K562 (cell line): Measurements from ENCODE around the gene ORM1. TPM values are rescaled to one million over a fixed set of nuclear protein-coding genes. Genes with fewer than 3 reads are reported as not detected.

Source experiments
- ATAC-seq: fragments of 200-7000 bp; cut with Tn5 transposase; 3 replicates; pipeline ENCODE4 v1.9.1; 2020; ENCODE audit warnings: moderate library complexity
- BruUV-seq: library from RNA; stranded (reverse); fragments of 400-500 nt; replicated peaks from 2 replicates; lab custom pipeline; 2021; lab: Mats Ljungman, UMichigan
- CTCF ChIA-PET: fragments of 300-600 bp; formaldehyde crosslinking; extraction: SDS; loops from one replicate; lab custom pipeline; 2021; ENCODE audit warnings: low intra/inter-chr PET ratio; lab: Yijun Ruan, JAX
- POLR2A ChIA-PET: fragments of 300-600, 350-650 bp; sonication (Branson Sonifier 250); formaldehyde crosslinking; extraction: SDS; loops from one replicate; lab custom pipeline; 2021; ENCODE audit warnings: antibody characterized with exemption, inconsistent platforms; lab: Yijun Ruan, JAX
- DNase-seq, 4 experiments: peaks; one replicate each; pipeline versions ENCODE4 v3.0.0 to v3.0.0-alpha.2; 2011 to 2018; ENCODE audit warnings: low spot score in 3 of 4, mixed read lengths in 3 of 4; ENCODE audit errors: extremely low read depth in 1 of 4
- FAIRE-seq: peaks from 2 replicates; lab custom pipeline; 2011; peaks lifted over from hg19 to GRCh38; lab: Jason Lieb, UNC
- H2AFZ ChIP-seq: 2 replicates; pipeline ENCODE4 v1.6.0; 2011; ENCODE audit warnings: low read depth, low read length, control low read depth, inconsistent platforms
- H3K27ac ChIP-seq: fragments of 200-600 bp; 3 replicates; pipeline ENCODE4 v1.8.0; 2011; ENCODE audit warnings: low read depth, mild to moderate bottlenecking, control low read depth, inconsistent platforms, low read length, moderate library complexity, mixed read lengths; ENCODE audit errors: extremely low read depth
- H3K27me3 ChIP-seq, 2 experiments: fragments of 300-600 bp in 1 of 2; 2 replicates in 1 of 2; 3 replicates in 1 of 2; pipeline versions ENCODE4 v1.6.0 to v1.8.0; 2011; ENCODE audit warnings: inconsistent platforms in 2 of 2, low read length in 2 of 2, mild to moderate bottlenecking in 1 of 2, mixed read lengths in 1 of 2, moderate library complexity in 1 of 2; ENCODE audit not compliant: control insufficient read depth in 2 of 2, insufficient read depth in 2 of 2
- H3K36me3 ChIP-seq: fragments of 300-600 bp; 3 replicates; pipeline ENCODE4 v1.8.0; 2011; ENCODE audit warnings: mild to moderate bottlenecking, low read length, inconsistent platforms; ENCODE audit not compliant: control insufficient read depth, insufficient read depth
- H3K4me1 ChIP-seq, 2 experiments: fragments of 200-600 bp in 1 of 2; replicated peaks in 1 of 2; 2 replicates in 1 of 2; 3 replicates in 1 of 2; pipeline versions ENCODE4 v1.5.1 to v1.8.0; 2011; ENCODE audit warnings: inconsistent platforms in 2 of 2, low read length in 2 of 2, mild to moderate bottlenecking in 1 of 2, mixed read lengths in 1 of 2, moderate library complexity in 1 of 2; ENCODE audit not compliant: control insufficient read depth in 2 of 2, insufficient read depth in 2 of 2
- H3K4me2 ChIP-seq: 2 replicates; pipeline ENCODE4 v1.6.1; 2011; ENCODE audit warnings: low read length, control low read depth, inconsistent platforms, mixed read lengths; ENCODE audit not compliant: insufficient read depth
- H3K4me3 ChIP-seq: fragments of 200-600 bp; sonication (generic), shearing (Covaris generic); 2 replicates; pipeline ENCODE4 v1.5.1; 2016; ENCODE audit warnings: control low read depth, inconsistent platforms
- H3K79me2 ChIP-seq: fragments of 200-600 bp; 3 replicates; pipeline ENCODE4 v1.8.0; 2011; ENCODE audit warnings: low read length, inconsistent platforms; ENCODE audit not compliant: control insufficient read depth, insufficient read depth
- H3K9ac ChIP-seq, 2 experiments: 2 replicates each; pipeline versions ENCODE4 v1.6.0 to v1.6.1; 2011; ENCODE audit warnings: low read depth in 2 of 2, low read length in 2 of 2, control low read depth in 1 of 2, inconsistent platforms in 1 of 2, mild to moderate bottlenecking in 1 of 2, mixed read lengths in 1 of 2; ENCODE audit not compliant: insufficient read depth in 1 of 2
- H3K9me1 ChIP-seq: one replicate; pipeline ENCODE4 v1.6.0; 2011; ENCODE audit warnings: inconsistent platforms, mild to moderate bottlenecking, low read length, moderate library complexity; ENCODE audit not compliant: control insufficient read depth, insufficient read depth
- H3K9me3 ChIP-seq: replicated peaks from 2 replicates; pipeline ENCODE4 v1.5.1; 2011; ENCODE audit warnings: low read depth, low read length, inconsistent platforms; ENCODE audit not compliant: control insufficient read depth, insufficient read depth
- H4K20me1 ChIP-seq: replicated peaks from 2 replicates; pipeline ENCODE4 v1.6.1; 2011; ENCODE audit warnings: low read length, inconsistent platforms, mixed read lengths; ENCODE audit not compliant: control insufficient read depth, insufficient read depth
- BCL6 ChIP-seq: fragments of 250-450 bp; sonication (Bioruptor Pico); IDR thresholded peaks from 2 replicates; pipeline ENCODE4 v1.4.0; 2020
- HDAC6 ChIP-seq: IDR thresholded peaks from 2 replicates; pipeline ENCODE4 v1.6.1; 2012; ENCODE audit warnings: low read depth, mild to moderate bottlenecking, control low read depth, inconsistent platforms, low read length, moderate library complexity
- MXI1 ChIP-seq: IDR thresholded peaks from 2 replicates; pipeline ENCODE4 v1.6.1; 2011; ENCODE audit warnings: low read depth, mild to moderate bottlenecking, improper control_type of control experiment, low read length
- PHF21A ChIP-seq: fragments of 450-650 bp; IDR thresholded peaks from 2 replicates; pipeline ENCODE4 v1.6.1; 2017; ENCODE audit warnings: low read depth, borderline replicate concordance
- SMAD2 ChIP-seq: fragments of 150-350 bp; IDR thresholded peaks from 2 replicates; pipeline ENCODE4 v1.6.1; 2014; ENCODE audit warnings: low read depth, mild to moderate bottlenecking, low read length
- SOX6 ChIP-seq: fragments of 450-650 bp; IDR thresholded peaks from 2 replicates; pipeline ENCODE4 v1.6.1; 2014; ENCODE audit warnings: mild to moderate bottlenecking
- ZNF324 ChIP-seq: fragments of 250-450 bp; sonication (Bioruptor Pico); IDR thresholded peaks from 2 replicates; pipeline ENCODE4 v1.4.0; 2020; ENCODE audit warnings: mild to moderate bottlenecking
- WGBS: fragments of 100-300 bp; shearing (Covaris generic); methylation state at CpG from one replicate; pipeline ENCODE4 v1.1.6; 2016; ENCODE audit warnings: low coverage, mixed read lengths; ENCODE audit not compliant: insufficient coverage; ENCODE audit errors: missing lambda C conversion rate; 5-methylcytosine and 5-hydroxymethylcytosine counted together
- in situ Hi-C: fragments of 300-500 bp; cut with MboI; formaldehyde crosslinking; loops from 4 replicates; pipeline ENCODE4 v1.15.0; 2018; ENCODE audit warnings: inconsistent platforms, mixed read lengths
- intact Hi-C: fragments of 100-400 bp; cut with micrococcal nuclease; formaldehyde crosslinking; loops from 2 replicates; pipeline ENCODE4 v1.14.2; 2022
- polyA plus RNA-seq, 8 experiments: library from polyadenylated mRNA; depleted of rRNA in 4 of 8; stranded (reverse) in 5 of 8; unstranded in 3 of 8; fragments of >200 nt; fragmentation: Nextera tagmentation in 2 of 8; fragmentation: Illumina TruSeq in 1 of 8; extraction: Ambion mirVana in 2 of 8; extraction: Trizol in 1 of 8; gene quantifications; 2 replicates each; pipeline versions ENCODE4 v1.2.1 to v1.2.3, GENCODE V29; 2011 to 2014; ENCODE audit warnings: inconsistent platforms in 1 of 8, missing spikeins in 1 of 8
- total RNA-seq, 7 experiments: library from RNA; depleted of rRNA in 6 of 7; stranded (reverse); fragments of >200 nt in 6 of 7; fragmentation: Illumina TruSeq in 2 of 7; extraction: Trizol in 2 of 7; gene quantifications; 2 replicates each; pipeline versions ENCODE4 v1.2.1 to v1.2.3, GENCODE V29; 2011 to 2021; ENCODE audit warnings: low replicate concordance in 1 of 7
- TF ChIP-seq, protein P1 (sequence below): fragments of 250-450 bp; sonication (Bioruptor Pico); IDR thresholded peaks from 2 replicates; pipeline ENCODE4 v1.9.0; 2021; ENCODE audit warnings: mild to moderate bottlenecking
- TF ChIP-seq, protein P2 (sequence below): fragments of 450-650 bp; formaldehyde crosslinking; IDR thresholded peaks from 2 replicates; pipeline ENCODE4 v1.4.0; 2022; ENCODE audit warnings: missing genetic modification characterization
- TF ChIP-seq, protein P3 (sequence below): fragments of 250-450 bp; sonication (Bioruptor Pico); IDR thresholded peaks from 2 replicates; pipeline ENCODE4 v1.8.0; 2021; ENCODE audit warnings: mild to moderate bottlenecking, moderate library complexity

The ORM1 gene
- total and polyA plus RNA-seq, 9 of the 15 experiments (the other 6 are each of a cell fraction or from before 2014, with no cell fraction given), result 2.9 TPM; not detected in 8

DNA sequence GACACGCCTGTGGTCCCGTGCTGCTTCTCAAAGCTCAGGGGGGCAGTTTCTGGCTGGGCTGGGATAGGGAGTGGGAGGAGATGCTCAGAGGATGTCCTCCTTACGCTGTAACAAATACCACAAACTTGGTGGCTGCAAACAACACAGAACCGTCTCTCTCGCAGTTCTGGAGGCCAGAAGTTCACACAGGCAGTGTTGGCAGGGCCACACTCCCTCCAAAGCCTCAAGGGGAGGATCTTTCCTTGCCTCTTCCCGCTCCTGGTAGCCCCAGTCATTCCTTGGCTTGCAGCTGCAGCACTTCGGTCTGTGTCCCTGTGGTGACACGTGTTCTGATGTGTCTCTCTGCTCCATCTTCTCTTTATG is 10.4 kb upstream of the ORM1 start:
- FAIRE-seq, result no peak
- Histone ChIP-seq H4K20me1 (no peaks in the 10 kb centered on the region), H3K27ac (no peak overlapping the region), H3K4me3 (no peak overlapping the region), H3K79me2 (no peaks in the 10 kb centered on the region), H3K4me1 (no peaks in the 10 kb centered on the region; a peak in 1 of 5 replicates), H2AFZ (no peak overlapping the region), H3K36me3 (no peaks in the 10 kb centered on the region), H3K4me2 (no peak overlapping the region), H3K9me3 (no peaks in the 10 kb centered on the region), H3K27me3 (peaks cover 24 to 46% of the 10 kb centered on the region in 2 experiments), H3K9ac (no peak overlapping the region), H3K9me1 (no peaks in the 10 kb centered on the region)
- no peak for TF ChIP-seq HDAC6
- TF ChIP-seq ZNF324 (CRISPR knock-in tag), result no peak
- no peak for TF ChIP-seq PHF21A
- TF ChIP-seq, protein P1, sequence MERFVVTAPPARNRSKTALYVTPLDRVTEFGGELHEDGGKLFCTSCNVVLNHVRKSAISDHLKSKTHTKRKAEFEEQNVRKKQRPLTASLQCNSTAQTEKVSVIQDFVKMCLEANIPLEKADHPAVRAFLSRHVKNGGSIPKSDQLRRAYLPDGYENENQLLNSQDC (CRISPR knock-in tag), result no peak
- no peak for TF ChIP-seq SMAD2
- TF ChIP-seq, protein P2, sequence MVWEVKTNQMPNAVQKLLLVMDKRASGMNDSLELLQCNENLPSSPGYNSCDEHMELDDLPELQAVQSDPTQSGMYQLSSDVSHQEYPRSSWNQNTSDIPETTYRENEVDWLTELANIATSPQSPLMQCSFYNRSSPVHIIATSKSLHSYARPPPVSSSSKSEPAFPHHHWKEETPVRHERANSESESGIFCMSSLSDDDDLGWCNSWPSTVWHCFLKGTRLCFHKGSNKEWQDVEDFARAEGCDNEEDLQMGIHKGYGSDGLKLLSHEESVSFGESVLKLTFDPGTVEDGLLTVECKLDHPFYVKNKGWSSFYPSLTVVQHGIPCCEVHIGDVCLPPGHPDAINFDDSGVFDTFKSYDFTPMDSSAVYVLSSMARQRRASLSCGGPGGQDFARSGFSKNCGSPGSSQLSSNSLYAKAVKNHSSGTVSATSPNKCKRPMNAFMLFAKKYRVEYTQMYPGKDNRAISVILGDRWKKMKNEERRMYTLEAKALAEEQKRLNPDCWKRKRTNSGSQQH (CRISPR knock-in tag), result no peak
- no peak for TF ChIP-seq SOX6
- TF ChIP-seq, protein P3, sequence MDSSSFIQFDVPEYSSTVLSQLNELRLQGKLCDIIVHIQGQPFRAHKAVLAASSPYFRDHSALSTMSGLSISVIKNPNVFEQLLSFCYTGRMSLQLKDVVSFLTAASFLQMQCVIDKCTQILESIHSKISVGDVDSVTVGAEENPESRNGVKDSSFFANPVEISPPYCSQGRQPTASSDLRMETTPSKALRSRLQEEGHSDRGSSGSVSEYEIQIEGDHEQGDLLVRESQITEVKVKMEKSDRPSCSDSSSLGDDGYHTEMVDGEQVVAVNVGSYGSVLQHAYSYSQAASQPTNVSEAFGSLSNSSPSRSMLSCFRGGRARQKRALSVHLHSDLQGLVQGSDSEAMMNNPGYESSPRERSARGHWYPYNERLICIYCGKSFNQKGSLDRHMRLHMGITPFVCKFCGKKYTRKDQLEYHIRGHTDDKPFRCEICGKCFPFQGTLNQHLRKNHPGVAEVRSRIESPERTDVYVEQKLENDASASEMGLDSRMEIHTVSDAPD, result no peak
- no peak for TF ChIP-seq MXI1
- TF ChIP-seq BCL6 (CRISPR knock-in tag), result no peak
- ChIA-PET CTCF (no interaction called here), POLR2A (interaction anchor here (0.6 kb wide), 1 partner anchor 724 kb away, joined by 4 read pairs; no protein-coding TSS in a partner anchor)
- no peak for ATAC-seq
- intact Hi-C loops (no loop called here), in situ Hi-C loops (no loop called here)
- 5% methylated on average over 8 of the region's 8 CpGs for WGBS
- no TSS peak for BruUV-seq
- no peak for DNase-seq
